HepG2 (cell line): ENCODE data around the gene GRM5. TPM values are rescaled to one million over a fixed set of nuclear protein-coding genes. Genes with fewer than 3 reads are reported as not detected.

Experiments
- ATAC-seq: fragments of 200-7000 bp; cut with Tn5 transposase; 3 replicates; pipeline ENCODE4 v1.9.1; 2020; ENCODE audit warnings: mild to moderate bottlenecking, moderate library complexity
- BruUV-seq: library from RNA; stranded (reverse); fragments of 400-500 nt; replicated peaks from 2 replicates; lab custom pipeline; 2021; lab: Mats Ljungman, UMichigan
- CTCF ChIA-PET: fragments of 300-600 bp; formaldehyde crosslinking; extraction: SDS; loops from one replicate; lab custom pipeline; 2021; ENCODE audit warnings: low total read pairs, inconsistent platforms, low intra/inter-chr PET ratio; lab: Yijun Ruan, JAX
- POLR2A ChIA-PET: fragments of 350-600 bp; sonication (Branson Sonifier 250); formaldehyde crosslinking; loops from one replicate; lab custom pipeline; 2020; ENCODE audit warnings: antibody characterized with exemption, inconsistent platforms; lab: Yijun Ruan, JAX
- DNase-seq: peaks from one replicate; pipeline ENCODE4 v3.0.0-alpha.2; 2015; ENCODE audit warnings: low spot score
- FAIRE-seq: peaks from 3 replicates; lab custom pipeline; 2011; peaks lifted over from hg19 to GRCh38; lab: Jason Lieb, UNC
- H2AFZ ChIP-seq: one replicate; pipeline ENCODE4 v1.6.1; 2011; ENCODE audit warnings: low read length, inconsistent platforms
- H3K27ac ChIP-seq: fragments of 300-600 bp; 3 replicates; pipeline ENCODE4 v1.8.0; 2011; ENCODE audit warnings: mixed run types, mild to moderate bottlenecking, mixed read lengths, low read length, inconsistent platforms; ENCODE audit not compliant: insufficient read depth; ENCODE audit errors: extremely low read length
- H3K27me3 ChIP-seq, 2 experiments: fragments of 200-600 bp in 1 of 2; 2 replicates in 1 of 2; 3 replicates in 1 of 2; pipeline versions ENCODE4 v1.6.0 to v1.8.0; 2011; ENCODE audit warnings: low read length in 2 of 2, mild to moderate bottlenecking in 2 of 2, moderate library complexity in 2 of 2, inconsistent platforms in 1 of 2; ENCODE audit not compliant: insufficient read depth in 2 of 2, control insufficient read depth in 1 of 2
- H3K36me3 ChIP-seq, 2 experiments: fragments of 200-600 bp in 1 of 2; replicated peaks in 1 of 2; 2 replicates in 1 of 2; 3 replicates in 1 of 2; pipeline versions ENCODE4 v1.5.1 to v1.8.0; 2011; ENCODE audit warnings: low read length in 2 of 2, inconsistent platforms in 1 of 2; ENCODE audit not compliant: insufficient read depth in 2 of 2, control insufficient read depth in 1 of 2
- H3K4me1 ChIP-seq: 2 replicates; pipeline ENCODE4 v1.5.1; 2012; ENCODE audit warnings: low read length, inconsistent platforms; ENCODE audit not compliant: insufficient read depth
- H3K4me2 ChIP-seq: 2 replicates; pipeline ENCODE4 v1.6.0; 2011; ENCODE audit warnings: low read depth, low read length, inconsistent platforms
- H3K4me3 ChIP-seq, 3 experiments: fragments of 200-600 bp in 1 of 3; sonication (generic), shearing (Covaris generic) in 1 of 3; replicated peaks in 1 of 3; 2 replicates each; pipeline ENCODE4 v1.5.1; 2011 to 2016; ENCODE audit warnings: low read length in 3 of 3, inconsistent platforms in 2 of 3, low read depth in 2 of 3, mild to moderate bottlenecking in 2 of 3, control low read depth in 1 of 3, mixed read lengths in 1 of 3; ENCODE audit not compliant: insufficient read depth in 1 of 3
- H3K79me2 ChIP-seq: one replicate; pipeline ENCODE4 v1.6.1; 2011; ENCODE audit warnings: low read length, inconsistent platforms; ENCODE audit not compliant: insufficient read depth
- H3K9ac ChIP-seq: 2 replicates; pipeline ENCODE4 v1.6.0; 2011; ENCODE audit warnings: mild to moderate bottlenecking, low read depth, low read length, inconsistent platforms; ENCODE audit not compliant: insufficient read depth
- H3K9me3 ChIP-seq: 2 replicates; pipeline ENCODE4 v1.5.1; 2012; ENCODE audit warnings: mild to moderate bottlenecking, low read length
- H4K20me1 ChIP-seq: 2 replicates; pipeline ENCODE4 v1.6.0; 2011; ENCODE audit warnings: inconsistent platforms, mild to moderate bottlenecking, low read length, moderate library complexity; ENCODE audit not compliant: insufficient read depth
- CEBPB ChIP-seq: IDR thresholded peaks from 2 replicates; pipeline ENCODE4 v1.6.1; 2011; ENCODE audit warnings: low read depth, low read length, improper control_type of control experiment, borderline replicate concordance
- HNRNPH1 ChIP-seq: fragments of 200-400 bp; formaldehyde crosslinking; optimal IDR thresholded peaks from 2 replicates; pipeline ENCODE3; 2017; ENCODE audit warnings: mild to moderate bottlenecking, low read depth, low read length
- KMT2A ChIP-seq: sonication (generic); formaldehyde crosslinking; IDR thresholded peaks from 2 replicates; pipeline ENCODE4 v1.4.0; 2020; ENCODE audit warnings: missing genetic modification reagents
- MAFF ChIP-seq: IDR thresholded peaks from 2 replicates; pipeline ENCODE4 v1.6.1; 2011; ENCODE audit warnings: low read depth, low read length, improper control_type of control experiment
- NR3C1 ChIP-seq: sonication (generic); formaldehyde crosslinking; IDR thresholded peaks from 2 replicates; pipeline ENCODE4 v1.4.0; 2020; ENCODE audit warnings: missing genetic modification reagents
- ZBTB3 ChIP-seq: sonication (generic); formaldehyde crosslinking; IDR thresholded peaks from 2 replicates; pipeline ENCODE4 v1.4.0; 2020; ENCODE audit warnings: low read depth, mild to moderate bottlenecking, moderate library complexity, missing genetic modification reagents, borderline replicate concordance
- ZBTB42 ChIP-seq: sonication (generic); formaldehyde crosslinking; IDR thresholded peaks from 2 replicates; pipeline ENCODE4 v1.5.0; 2020; ENCODE audit warnings: mild to moderate bottlenecking, missing genetic modification reagents
- ZNF292 ChIP-seq: sonication (generic); formaldehyde crosslinking; IDR thresholded peaks from 2 replicates; pipeline ENCODE4 v1.8.1; 2022; ENCODE audit warnings: mild to moderate bottlenecking, low read depth, missing genetic modification reagents, borderline replicate concordance
- ZNF589 ChIP-seq: sonication (generic); formaldehyde crosslinking; conservative IDR thresholded peaks from 2 replicates; pipeline ENCODE4 v1.8.0; 2022; ENCODE audit warnings: mild to moderate bottlenecking, moderate library complexity, missing genetic modification reagents
- ZSCAN30 ChIP-seq: sonication (generic); formaldehyde crosslinking; IDR thresholded peaks from 2 replicates; pipeline ENCODE4 v1.5.0; 2020; ENCODE audit warnings: mild to moderate bottlenecking, missing genetic modification reagents
- WGBS: methylation state at CpG from one replicate; pipeline ENCODE4 v1.1.6; 2017; ENCODE audit warnings: low lambda C conversion rate; 5-methylcytosine and 5-hydroxymethylcytosine counted together
- in situ Hi-C: cut with HindIII; loops from 2 replicates; pipeline ENCODE4 v1.10.0; 2017; ENCODE audit warnings: low pct_unique_long_range_greater_than_20kb; ENCODE audit not compliant: extremely low pct_ligation_motif_present
- intact Hi-C: fragments of 100-400 bp; cut with micrococcal nuclease; formaldehyde crosslinking; loops from one replicate; pipeline ENCODE4 v1.10.0; 2022; ENCODE audit not compliant: unreplicated experiment
- polyA plus RNA-seq, 8 experiments: library from polyadenylated mRNA; depleted of rRNA in 3 of 8; stranded (reverse) in 7 of 8; unstranded in 1 of 8; fragments of >200 nt; fragmentation: Illumina TruSeq in 4 of 8; extraction: Trizol in 4 of 8; gene quantifications; 2 replicates each; pipeline versions ENCODE4 v1.2.1 to v1.2.3, GENCODE V29; 2011 to 2016; ENCODE audit warnings: low read depth in 4 of 8, missing spikeins in 1 of 8, mixed read lengths in 1 of 8; ENCODE audit not compliant: insufficient read depth in 1 of 8
- total RNA-seq, 5 experiments: library from RNA; depleted of rRNA; stranded (reverse); fragments of >200 nt; fragmentation: Illumina TruSeq; extraction: Trizol; gene quantifications; 2 replicates each; pipeline ENCODE4 v1.2.3, GENCODE V29; 2016; ENCODE audit warnings: low read depth in 1 of 5

The GRM5 gene
- total and polyA plus RNA-seq, 2 of the 13 experiments (the other 11 are each of a cell fraction or from before 2014, with no cell fraction given), result not detected

- TF ChIP-seq ZNF292 (CRISPR knock-in tag), result no peak
- TF ChIP-seq, all 625 proteins: peak for 0
Observed at GRCh38 chr11:88807349-88807748, 258.4 kb downstream of the GRM5 start (continued).

- ATAC-seq (no peak), FAIRE-seq (no peak), DNase-seq (no peak)
- WGBS, result 0% methylated on average over 1 of the region's 1 CpG
- no peaks in the 10 kb centered on the region for H3K79me2 ChIP-seq
- H3K4me3 ChIP-seq, result no peak overlapping the region
- H3K9ac ChIP-seq, result no peak overlapping the region
- intact Hi-C loops (no loop called here), in situ Hi-C loops (no loop called here)
- CTCF ChIA-PET, result no interaction called here
- no peaks in the 10 kb centered on the region for H3K9me3 ChIP-seq
- no peaks in the 10 kb centered on the region for H3K27me3 ChIP-seq
- no peaks in the 10 kb centered on the region for H4K20me1 ChIP-seq
- no peak overlapping the region for H3K27ac ChIP-seq
- H3K4me1 ChIP-seq, result no peaks in the 10 kb centered on the region
- no peak overlapping the region for H2AFZ ChIP-seq
- H3K4me2 ChIP-seq, result no peak overlapping the region
- no TSS peak for BruUV-seq
- H3K36me3 ChIP-seq, result no peaks in the 10 kb centered on the region
- TF ChIP-seq ZNF589 (CRISPR knock-in tag) (no peak), MAFF (no peak), ZBTB42 (CRISPR knock-in tag) (no peak), ZSCAN30 (CRISPR knock-in tag) (no peak)
- POLR2A ChIA-PET, result no interaction called here
Observed at GRCh38 chr11:88806410-88806809, 259.4 kb downstream of the GRM5 start.

GRCh38 chr11:88801484-88802123 is 264.2 kb downstream of the GRM5 start:
- ATAC-seq, result no peak
- H3K36me3 ChIP-seq, result no peaks in the 10 kb centered on the region
- ChIA-PET POLR2A (no interaction called here), CTCF (no interaction called here)
- no peak overlapping the region for H3K4me3 ChIP-seq
- H3K79me2 ChIP-seq, result no peaks in the 10 kb centered on the region
- no peak for DNase-seq
- in situ Hi-C loops (no loop called here), intact Hi-C loops (no loop called here)
- H3K4me2 ChIP-seq, result no peak overlapping the region
- no peak overlapping the region for H2AFZ ChIP-seq
- no peaks in the 10 kb centered on the region for H3K27me3 ChIP-seq
- no peak for FAIRE-seq
- H3K9me3 ChIP-seq, result no peaks in the 10 kb centered on the region
- TF ChIP-seq ZBTB3 (CRISPR knock-in tag), result no peak
- TF ChIP-seq KMT2A (CRISPR knock-in tag), result no peak
- peak; percentile 28; the same call in 1 of the 2 replicates for TF ChIP-seq CEBPB
- no peak for TF ChIP-seq NR3C1 (CRISPR knock-in tag)
- no peak for TF ChIP-seq HNRNPH1
- no peak overlapping the region for H3K27ac ChIP-seq
- H3K4me1 ChIP-seq, result no peaks in the 10 kb centered on the region
- no peak overlapping the region for H3K9ac ChIP-seq
- 3% methylated on average over 2 of the region's 2 CpGs for WGBS
- H4K20me1 ChIP-seq, result no peaks in the 10 kb centered on the region
- no TSS peak for BruUV-seq
